OCI-LY1 (cell line): ENCODE data around the gene HECTD3.
"Not testable (repeated sequence)": the region's sequence is repeated elsewhere in the genome, so short reads cannot be mapped to it uniquely, and the experiment has no call there.

ENCODE experiments used
- H2AFZ ChIP-seq: fragments of 200-600 bp; sonication (generic), shearing (Covaris generic); 2 replicates; pipeline ENCODE4 v1.6.0; 2014; ENCODE audit warnings: antibody characterized with exemption, mild to moderate bottlenecking, low read length
- H3F3A ChIP-seq: fragments of 200-600 bp; sonication (generic), shearing (Covaris generic); 2 replicates; pipeline ENCODE4 v1.6.0; 2014; ENCODE audit warnings: mild to moderate bottlenecking, antibody characterized with exemption, low read length, moderate library complexity; ENCODE audit not compliant: insufficient read depth
- H3K27ac ChIP-seq: fragments of 200-600 bp; sonication (generic); 2 replicates; pipeline ENCODE4 v1.5.1; 2014; ENCODE audit warnings: low read length, mixed run types, mild to moderate bottlenecking, low read depth; ENCODE audit not compliant: poor library complexity, severe bottlenecking
- H3K27me3 ChIP-seq: fragments of 200-600 bp; sonication (generic); 2 replicates; pipeline ENCODE4 v1.6.0; 2014; ENCODE audit warnings: antibody characterized with exemption, mild to moderate bottlenecking, low read length, moderate library complexity; ENCODE audit not compliant: insufficient read depth
- H3K36me3 ChIP-seq: fragments of 200-600 bp; sonication (generic); 2 replicates; pipeline ENCODE4 v1.6.1; 2014; ENCODE audit warnings: mild to moderate bottlenecking, antibody characterized with exemption, low read length, moderate library complexity, mixed read lengths; ENCODE audit not compliant: insufficient read depth
- H3K4me1 ChIP-seq: fragments of 200-600 bp; sonication (generic); 2 replicates; pipeline ENCODE4 v1.5.1; 2014; ENCODE audit warnings: mild to moderate bottlenecking, low read length, moderate library complexity; ENCODE audit not compliant: insufficient read depth, severe bottlenecking
- H3K4me2 ChIP-seq: fragments of 200-600 bp; sonication (generic), shearing (Covaris generic); 2 replicates; pipeline ENCODE4 v1.6.1; 2014; ENCODE audit warnings: low read length
- H3K4me3 ChIP-seq: fragments of 200-600 bp; sonication (generic); 2 replicates; pipeline ENCODE4 v1.5.1; 2014; ENCODE audit warnings: low read length, low read depth, mild to moderate bottlenecking, mixed read lengths; ENCODE audit not compliant: poor library complexity, severe bottlenecking
- H3K79me2 ChIP-seq: fragments of 200-600 bp; shearing (Covaris generic); 2 replicates; pipeline ENCODE4 v1.6.1; 2016; ENCODE audit warnings: mixed run types, low read length, mixed read lengths; ENCODE audit not compliant: insufficient read depth
- H3K9ac ChIP-seq: fragments of 200-600 bp; sonication (generic), shearing (Covaris generic); 2 replicates; pipeline ENCODE4 v1.6.1; 2014; ENCODE audit warnings: mild to moderate bottlenecking, low read length, mixed read lengths
- H3K9me2 ChIP-seq: fragments of 200-600 bp; sonication (generic), shearing (Covaris generic); 2 replicates; pipeline ENCODE4 v1.6.1; 2014; ENCODE audit warnings: low read depth, mild to moderate bottlenecking, low read length, mixed read lengths
- H3K9me3 ChIP-seq: fragments of 200-600 bp; shearing (Covaris generic); 2 replicates; pipeline ENCODE4 v1.6.1; 2014; ENCODE audit warnings: low read length, mixed read lengths
- H4K20me1 ChIP-seq: fragments of 200-600 bp; sonication (generic), shearing (Covaris generic); 2 replicates; pipeline ENCODE4 v1.6.0; 2016; ENCODE audit warnings: mild to moderate bottlenecking, low read length; ENCODE audit not compliant: insufficient read depth
- EZH2 ChIP-seq: fragments of 200-600 bp; sonication (generic), shearing (Covaris generic); IDR thresholded peaks from 2 replicates; pipeline ENCODE4 v1.8.0; 2017; ENCODE audit warnings: borderline replicate concordance, mixed run types, mild to moderate bottlenecking, antibody characterized with exemption, low read length, moderate library complexity, mixed read lengths
- TF ChIP-seq, protein P1 (sequence below): fragments of 200-600 bp; sonication (generic), shearing (Covaris generic); IDR thresholded peaks from 2 replicates; pipeline ENCODE4 v1.5.1; 2017; ENCODE audit warnings: mild to moderate bottlenecking, antibody characterized with exemption, low read length, moderate library complexity, mixed read lengths

Gene HECTD3

GRCh38 chr1:44994309-44994898 lies 16.7 kb downstream of the HECTD3 start:
- Histone ChIP-seq H3K27ac (no peak overlapping the region), H3K4me1 (peaks cover 4% of the 10 kb centered on the region), H3K4me3 (no peak overlapping the region), H3F3A (no peaks in the 10 kb centered on the region), H3K36me3 (no peaks in the 10 kb centered on the region), H3K79me2 (no peaks in the 10 kb centered on the region), H2AFZ (no peak overlapping the region), H3K9me2 (no peaks in the 10 kb centered on the region), H3K9ac (no peak overlapping the region), H3K4me2 (no peak overlapping the region), H3K9me3 (no peaks in the 10 kb centered on the region), H3K27me3 (no peaks in the 10 kb centered on the region), H4K20me1 (no peaks in the 10 kb centered on the region)
- TF ChIP-seq, protein P1, sequence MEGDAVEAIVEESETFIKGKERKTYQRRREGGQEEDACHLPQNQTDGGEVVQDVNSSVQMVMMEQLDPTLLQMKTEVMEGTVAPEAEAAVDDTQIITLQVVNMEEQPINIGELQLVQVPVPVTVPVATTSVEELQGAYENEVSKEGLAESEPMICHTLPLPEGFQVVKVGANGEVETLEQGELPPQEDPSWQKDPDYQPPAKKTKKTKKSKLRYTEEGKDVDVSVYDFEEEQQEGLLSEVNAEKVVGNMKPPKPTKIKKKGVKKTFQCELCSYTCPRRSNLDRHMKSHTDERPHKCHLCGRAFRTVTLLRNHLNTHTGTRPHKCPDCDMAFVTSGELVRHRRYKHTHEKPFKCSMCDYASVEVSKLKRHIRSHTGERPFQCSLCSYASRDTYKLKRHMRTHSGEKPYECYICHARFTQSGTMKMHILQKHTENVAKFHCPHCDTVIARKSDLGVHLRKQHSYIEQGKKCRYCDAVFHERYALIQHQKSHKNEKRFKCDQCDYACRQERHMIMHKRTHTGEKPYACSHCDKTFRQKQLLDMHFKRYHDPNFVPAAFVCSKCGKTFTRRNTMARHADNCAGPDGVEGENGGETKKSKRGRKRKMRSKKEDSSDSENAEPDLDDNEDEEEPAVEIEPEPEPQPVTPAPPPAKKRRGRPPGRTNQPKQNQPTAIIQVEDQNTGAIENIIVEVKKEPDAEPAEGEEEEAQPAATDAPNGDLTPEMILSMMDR = no peak
- TF ChIP-seq EZH2 = no peak

DNA sequence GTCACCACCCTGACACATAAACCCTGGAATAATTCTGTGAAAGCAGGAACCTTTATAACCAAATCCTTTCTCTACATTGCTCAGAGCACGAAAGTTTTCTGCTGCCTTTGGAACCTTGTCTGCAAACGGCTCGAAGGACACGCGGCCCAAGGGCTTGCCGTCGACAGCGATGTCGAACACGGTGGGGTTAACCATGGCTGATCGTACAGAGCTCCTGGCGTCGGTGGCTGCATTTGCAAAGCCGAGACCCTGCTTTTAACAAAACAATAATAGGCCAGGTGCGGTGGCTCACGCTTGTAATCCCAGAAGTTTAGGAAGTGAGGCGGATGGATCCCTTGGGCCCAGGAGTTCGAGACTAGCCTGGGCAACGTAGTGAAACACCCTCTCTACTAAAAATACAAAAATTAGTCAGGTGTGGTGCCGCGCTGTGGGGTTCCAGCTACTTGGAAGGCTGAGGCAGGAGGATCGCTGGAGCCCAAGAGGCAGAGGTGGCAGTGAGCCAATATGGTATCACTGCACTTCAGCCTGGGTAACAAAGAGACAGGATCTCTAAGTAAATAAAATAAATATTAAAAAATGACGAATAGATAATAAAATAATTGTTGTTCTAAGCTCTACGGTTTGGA lies 22.5 kb downstream of the HECTD3 start:
- Histone ChIP-seq H3K4me2 (no peak overlapping the region), H3K9me2 (no peaks in the 10 kb centered on the region), H3F3A (no peaks in the 10 kb centered on the region), H3K27ac (no peak overlapping the region), H4K20me1 (no peaks in the 10 kb centered on the region), H3K4me3 (no peak overlapping the region), H3K4me1 (peaks cover 19% of the 10 kb centered on the region), H3K36me3 (no peaks in the 10 kb centered on the region), H3K9me3 (no peaks in the 10 kb centered on the region), H2AFZ (no peak overlapping the region), H3K9ac (no peak overlapping the region), H3K79me2 (peaks cover 15% of the 10 kb centered on the region), H3K27me3 (no peaks in the 10 kb centered on the region)
- no peak for TF ChIP-seq EZH2
- TF ChIP-seq, protein P1 = no peak

DNA sequence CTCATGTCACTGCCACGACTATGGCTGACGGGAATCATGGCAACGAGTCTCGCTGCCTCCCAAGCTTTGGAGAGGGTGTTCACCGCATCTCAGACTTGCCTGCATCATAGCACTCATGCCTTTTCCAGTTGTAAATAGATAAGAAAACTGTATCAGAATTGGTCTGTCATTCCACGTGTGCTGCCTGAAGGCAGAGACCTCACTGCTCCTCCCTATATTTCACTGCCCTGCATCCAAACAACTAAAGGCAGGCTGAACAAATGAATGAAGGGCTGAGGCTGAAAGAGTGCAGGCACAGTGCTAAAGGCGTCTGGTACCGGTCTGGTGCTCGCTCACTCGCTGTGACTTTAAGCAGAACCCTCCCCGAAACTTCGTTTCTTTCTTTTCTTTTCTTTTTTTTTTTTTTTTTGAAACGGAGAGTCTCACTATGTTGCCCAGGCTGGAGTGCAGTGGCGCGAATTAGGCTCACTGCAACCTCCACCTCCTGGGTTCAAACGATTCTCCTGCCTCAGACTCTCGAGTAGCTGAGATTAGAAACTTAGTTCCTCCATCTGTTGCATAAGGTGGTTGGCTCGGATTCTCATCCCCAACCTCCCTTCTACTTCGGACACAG lies 25.3 kb downstream of the HECTD3 start:
- H3K36me3 ChIP-seq = peaks cover 6% of the 10 kb centered on the region
- no peaks in the 10 kb centered on the region for H3F3A ChIP-seq
- H3K4me2 ChIP-seq = peak overlapping the region; percentile 98
- peaks cover 15% of the 10 kb centered on the region for H3K4me1 ChIP-seq
- peaks cover 21% of the 10 kb centered on the region for H3K79me2 ChIP-seq
- no peaks in the 10 kb centered on the region for H3K9me3 ChIP-seq
- TF ChIP-seq EZH2 = no peak
- TF ChIP-seq, protein P1 = no peak
- H3K4me3 ChIP-seq = peak overlapping the region; percentile 89
- H3K9ac ChIP-seq = peak overlapping the region; percentile 68
- H2AFZ ChIP-seq = no peak overlapping the region
- H3K27me3 ChIP-seq = no peaks in the 10 kb centered on the region
- H3K27ac ChIP-seq = no peak overlapping the region
- H4K20me1 ChIP-seq = no peaks in the 10 kb centered on the region
- H3K9me2 ChIP-seq = no peaks in the 10 kb centered on the region

GRCh38 chr1:44977372-44977771 lies 33.8 kb downstream of the HECTD3 start:
- H3K36me3 ChIP-seq = peaks cover 85% of the 10 kb centered on the region
- H3K4me1 ChIP-seq, H3K4me3 ChIP-seq, H4K20me1 ChIP-seq, H3K79me2 ChIP-seq, H3K9me2 ChIP-seq, H3K27ac ChIP-seq, H3K4me2 ChIP-seq, H3K27me3 ChIP-seq, H3K9me3 ChIP-seq, H3K9ac ChIP-seq, H2AFZ ChIP-seq, H3F3A ChIP-seq: not testable (repeated sequence)
